HG02759 (cell line): ENCODE data around the gene SEM1.
"Not testable (repeated sequence)": the region's sequence is repeated elsewhere in the genome, so short reads cannot be mapped to it uniquely, and the experiment has no call there.

Source experiments
- ATAC-seq: cut with Tn5 transposase; IDR thresholded peaks from one replicate; pipeline ENCODE4 v1.9.1; 2021; ENCODE audit warnings: mild to moderate bottlenecking, moderate library complexity; ENCODE audit not compliant: unreplicated experiment

SEM1 gene

DNA sequence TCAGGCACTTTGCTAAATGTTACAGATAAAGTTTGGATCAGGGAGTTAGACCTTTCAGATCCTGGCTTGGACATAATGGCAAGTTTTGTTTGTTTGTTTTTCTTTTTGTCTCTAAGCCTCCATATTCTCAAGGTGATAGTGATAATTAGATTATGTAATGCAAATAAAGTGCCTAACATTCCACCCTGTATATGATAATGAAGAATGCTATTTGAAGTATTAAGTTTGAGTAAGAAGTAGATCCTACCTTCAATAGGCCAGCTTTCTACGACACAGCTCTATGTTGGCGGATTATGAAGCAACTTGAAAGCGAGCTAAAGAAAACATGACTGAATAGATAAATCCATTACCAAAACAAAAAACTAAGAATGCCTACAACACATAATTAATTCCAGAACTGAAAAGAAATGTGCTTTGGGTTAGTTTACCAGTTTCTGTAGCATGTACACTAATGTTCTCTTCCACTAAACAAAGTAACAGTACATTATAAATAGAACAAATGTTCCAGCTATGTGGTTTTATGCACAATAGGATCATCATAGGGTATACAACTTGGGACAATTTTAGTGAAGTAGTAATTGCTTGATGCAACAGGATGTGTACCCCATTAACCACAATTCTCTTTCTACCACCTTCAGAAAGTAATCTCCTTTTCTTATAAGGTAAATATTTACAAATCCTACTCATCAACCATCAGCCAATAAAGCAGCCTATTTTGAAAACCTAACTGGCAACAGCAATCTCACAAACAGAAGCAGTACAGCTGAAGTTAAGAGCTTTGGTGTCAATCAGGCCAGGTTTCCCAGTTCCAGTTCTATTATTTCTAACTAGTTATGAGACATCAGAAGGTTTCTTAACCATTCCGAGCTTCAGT, 1.5 kb downstream of the SEM1 start:
- ATAC-seq, result no peak

DNA sequence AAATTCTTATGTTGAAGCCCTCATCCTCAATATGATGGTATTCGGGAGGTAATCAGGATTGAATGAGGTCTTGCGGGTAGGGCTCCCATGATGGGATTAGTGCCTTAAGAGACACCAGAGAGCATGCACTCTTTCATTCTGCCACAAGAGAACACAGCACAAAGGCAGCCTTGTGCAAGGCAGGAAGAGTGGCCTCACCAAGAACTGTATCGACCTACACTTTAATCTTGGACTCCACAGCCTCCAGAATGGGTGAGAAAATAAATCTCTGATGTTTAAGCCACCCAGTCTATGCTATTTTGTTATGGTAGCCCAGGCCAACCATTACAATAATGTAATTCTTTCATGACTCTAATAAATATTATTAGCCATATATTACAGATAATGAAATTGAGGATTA, 8.4 kb downstream of the SEM1 start:
- ATAC-seq, result no peak

DNA sequence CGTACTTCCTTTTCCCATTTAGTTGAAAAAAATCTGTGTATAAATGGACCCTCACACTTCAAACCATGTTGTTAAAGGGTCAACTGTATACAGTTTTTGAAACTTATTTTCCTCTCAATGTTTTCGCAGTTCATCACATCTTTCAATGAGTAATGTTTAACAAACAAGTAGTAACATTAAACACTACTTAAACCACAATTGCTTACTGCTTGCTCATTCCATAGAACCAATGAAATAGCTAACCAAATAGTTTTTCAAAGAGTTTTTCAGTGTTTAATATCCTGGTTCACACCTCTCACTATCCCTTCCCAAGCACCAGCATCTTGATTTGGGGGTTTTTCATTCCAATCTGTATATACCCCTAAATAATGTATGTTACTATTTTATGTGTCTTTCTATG, 9.1 kb downstream of the SEM1 start:
- no peak for ATAC-seq

DNA sequence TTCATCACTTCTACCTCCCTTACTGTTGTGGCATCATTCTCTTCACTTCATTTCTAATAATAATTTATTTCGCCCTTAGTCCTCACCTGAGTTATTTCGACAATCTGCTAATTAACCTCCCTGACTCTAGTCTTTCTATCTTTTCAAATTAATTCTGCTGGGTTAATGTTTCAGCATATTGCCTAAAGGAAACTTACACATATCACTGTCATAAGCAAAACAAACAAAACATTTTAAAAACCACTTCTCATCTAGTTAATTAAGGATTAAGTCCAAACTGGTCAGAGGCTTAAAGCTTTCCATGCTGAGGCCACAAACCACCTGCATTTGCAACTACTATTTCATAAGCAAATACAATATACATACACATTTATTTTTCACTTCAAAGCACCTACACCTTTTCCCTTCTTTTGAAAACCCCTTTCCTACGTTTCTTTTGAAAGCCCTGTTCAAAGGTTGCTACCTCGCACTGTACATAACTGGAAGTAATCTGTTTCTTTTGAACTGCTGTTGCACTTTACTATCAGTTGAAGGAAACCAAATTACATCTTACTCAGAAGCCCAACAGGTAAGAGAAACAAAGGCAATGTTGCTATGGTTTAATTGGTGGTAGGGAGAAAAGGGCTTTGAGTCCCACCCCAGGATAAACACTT, 10.3 kb downstream of the SEM1 start:
- ATAC-seq, result no peak

DNA sequence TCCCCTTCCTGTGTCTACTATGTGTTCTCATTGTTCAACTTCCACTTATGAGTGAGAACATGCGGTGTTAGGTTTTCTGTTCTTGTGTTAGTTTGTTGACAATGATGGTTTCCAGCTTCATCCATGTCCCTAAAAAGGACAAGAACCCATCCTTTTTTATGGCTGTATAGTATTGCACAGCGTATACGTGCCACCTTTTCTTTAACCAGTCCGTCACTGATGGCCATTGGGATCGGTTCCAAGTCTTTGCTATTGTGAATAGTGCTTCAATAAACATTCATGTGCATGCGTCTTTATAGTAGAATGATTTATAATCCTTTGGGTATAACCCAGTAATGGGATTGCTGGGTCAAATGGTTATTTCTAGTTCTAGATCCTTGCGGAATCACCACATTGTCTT, 11.2 kb downstream of the SEM1 start:
- ATAC-seq, result not testable (repeated sequence)

DNA sequence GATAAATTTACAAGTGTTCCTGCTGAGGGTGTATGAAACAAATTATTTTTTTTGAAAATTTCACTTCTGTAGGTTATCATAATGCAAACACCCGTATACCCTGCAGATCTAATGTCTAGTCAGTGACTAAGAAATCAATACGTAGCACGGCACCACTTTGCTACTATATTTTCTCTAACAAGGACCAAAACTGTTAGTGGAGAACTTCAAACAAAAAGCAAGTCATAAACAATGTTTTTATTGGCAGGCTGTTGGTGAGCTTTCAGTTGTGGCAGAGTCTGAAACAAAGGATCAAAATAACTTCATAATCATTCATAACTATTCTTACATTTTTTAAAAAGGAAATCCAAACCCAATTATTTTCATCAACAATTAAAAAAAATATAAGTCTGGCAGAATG, 11.8 kb downstream of the SEM1 start:
- ATAC-seq, result no peak

DNA sequence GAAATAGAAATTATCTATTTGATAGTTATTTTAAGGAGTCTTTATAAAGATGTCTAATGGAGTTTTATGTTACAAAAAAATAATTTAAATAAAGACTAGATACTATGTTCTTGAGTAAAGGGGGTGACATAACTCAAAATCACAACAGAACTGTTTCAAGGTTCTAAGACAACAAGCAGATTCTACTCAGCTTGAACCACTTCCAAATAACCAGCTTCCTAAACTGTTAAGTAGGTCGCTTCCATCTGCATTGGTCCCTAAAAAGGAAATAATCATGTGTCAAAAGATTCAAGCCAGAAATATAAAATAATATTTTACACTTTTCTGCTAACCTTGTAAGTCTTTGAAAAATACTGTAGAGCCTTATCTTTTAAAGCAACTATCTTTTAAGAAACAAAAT, 14.1 kb downstream of the SEM1 start:
- ATAC-seq, result no peak

DNA sequence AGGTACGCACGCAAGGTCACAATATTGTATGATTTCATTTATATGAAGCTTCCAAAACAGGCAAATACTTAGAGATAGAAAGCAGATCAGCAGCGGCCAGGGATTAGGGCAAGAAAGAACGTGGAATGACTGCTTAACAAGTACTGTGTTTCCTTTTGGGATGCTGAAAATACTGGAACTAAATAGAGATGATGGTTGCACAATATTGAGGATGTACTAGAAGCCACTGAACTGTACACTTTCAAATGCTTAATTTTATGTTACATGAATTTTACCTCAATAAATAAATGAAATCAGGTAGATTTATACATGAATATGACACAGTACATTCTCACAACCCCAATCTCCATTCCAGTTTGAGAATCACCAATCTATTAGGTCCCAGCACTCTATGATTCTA, 15.6 kb downstream of the SEM1 start:
- ATAC-seq, result no peak

DNA sequence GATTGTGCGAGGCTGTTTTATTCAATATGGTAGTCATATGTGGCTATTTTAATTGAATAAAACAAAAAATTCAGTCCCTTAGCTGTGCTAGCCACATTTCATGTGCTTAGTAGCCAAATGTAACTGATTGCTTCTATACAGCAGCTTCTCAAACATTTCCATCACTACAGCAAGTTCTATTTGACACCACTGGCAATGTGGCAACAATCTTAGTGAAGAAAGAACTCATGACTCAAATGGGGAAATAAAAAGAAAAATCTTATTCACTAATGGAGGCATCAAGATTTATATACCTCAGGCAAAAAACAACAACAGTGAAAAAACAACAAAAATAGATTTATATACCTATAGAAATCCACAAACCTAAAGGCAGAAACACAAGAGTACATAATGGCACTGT, 17.9 kb downstream of the SEM1 start:
- no peak for ATAC-seq

DNA sequence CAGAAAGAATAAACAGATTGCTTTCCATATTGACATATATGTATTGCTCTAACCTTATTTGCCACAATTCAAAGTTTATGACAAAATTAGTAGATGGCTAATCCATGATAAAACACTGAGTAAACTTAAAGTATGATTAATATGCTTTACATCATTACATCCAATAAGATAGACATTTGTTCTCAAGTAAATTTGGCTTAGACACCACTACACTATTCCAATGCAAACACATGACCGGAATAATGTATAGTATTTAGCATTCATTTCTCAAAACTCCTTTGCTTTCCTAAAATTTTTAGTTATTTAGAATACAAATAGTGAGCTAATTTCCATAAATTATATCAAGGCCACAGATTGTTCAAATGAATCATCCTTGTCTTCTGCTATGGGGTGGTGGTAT, 20.2 kb downstream of the SEM1 start:
- ATAC-seq, result no peak

DNA sequence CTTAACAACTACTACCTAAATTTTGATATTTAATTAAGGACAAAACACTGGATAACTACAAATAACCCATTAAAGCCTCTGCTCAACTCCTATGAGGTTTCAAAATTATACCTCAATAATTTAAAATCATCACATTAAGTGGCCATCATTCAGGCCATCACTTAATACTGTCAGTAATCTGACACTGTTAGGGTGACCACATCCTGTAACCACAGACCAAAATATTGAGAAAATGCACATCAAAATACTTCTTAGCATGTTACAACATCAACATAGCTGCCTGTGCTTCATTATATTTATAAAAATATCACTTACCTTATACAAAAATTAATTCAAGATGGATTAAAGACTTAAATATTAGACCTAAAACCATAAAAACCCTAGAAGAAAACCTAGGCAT, 23.3 kb downstream of the SEM1 start:
- ATAC-seq, result no peak

DNA sequence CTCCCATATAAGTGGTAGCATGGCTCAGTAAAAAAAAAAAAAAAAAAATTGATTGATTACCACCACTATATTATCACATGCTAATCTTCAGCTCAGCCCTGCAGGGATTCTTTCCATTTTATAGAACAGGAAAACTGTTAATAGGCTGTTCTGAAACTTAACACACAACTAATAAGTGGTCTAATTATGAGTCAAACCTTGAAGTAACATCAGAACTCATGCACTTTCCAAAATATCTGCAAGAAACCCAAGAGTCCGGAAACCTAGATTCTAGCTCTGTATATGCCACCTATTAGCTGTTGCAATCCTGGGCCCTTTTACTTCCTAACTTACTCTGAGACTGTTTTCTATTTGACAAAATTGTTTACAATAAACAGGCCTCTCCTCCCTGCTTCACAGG, 23.9 kb downstream of the SEM1 start:
- peak; percentile 80 for ATAC-seq

DNA sequence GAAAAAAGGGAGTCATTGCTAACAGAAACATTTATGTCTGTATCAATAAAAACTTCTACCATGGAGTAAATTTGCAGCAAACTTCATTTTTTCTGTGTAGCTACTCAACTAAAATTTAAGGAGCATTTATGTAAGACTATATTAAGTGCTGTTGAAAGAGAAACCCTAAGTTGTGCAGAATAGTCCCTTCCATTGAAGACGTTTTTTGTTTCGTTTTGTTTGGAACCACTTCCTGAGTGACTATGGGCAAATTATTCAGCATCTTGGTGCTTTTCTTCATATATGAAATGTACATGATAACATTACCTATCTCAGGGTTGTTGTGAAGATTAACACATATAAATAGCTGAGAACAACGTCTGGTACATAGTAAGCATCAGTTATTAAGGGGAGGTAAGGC, 24.3 kb downstream of the SEM1 start:
- peak; percentile 73 for ATAC-seq

DNA sequence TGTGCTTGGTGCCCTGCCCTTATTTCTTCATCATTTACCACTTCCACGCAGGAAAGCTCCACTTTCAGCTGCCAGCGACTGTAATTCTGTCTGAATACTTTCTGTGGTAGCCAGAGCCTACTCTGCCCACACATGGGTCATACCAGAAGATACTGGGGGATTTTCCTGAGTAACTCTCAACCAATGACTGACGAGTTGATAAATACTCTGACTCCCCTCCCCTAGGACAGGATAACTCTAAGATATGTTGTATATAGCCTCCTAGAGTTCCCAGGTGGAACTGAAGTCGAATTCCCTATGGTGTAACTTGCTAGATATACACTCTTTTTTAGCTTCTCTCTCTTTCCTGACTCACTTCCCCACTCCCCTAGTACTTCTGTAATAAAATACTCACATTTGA, 29.8 kb downstream of the SEM1 start:
- no peak for ATAC-seq

DNA sequence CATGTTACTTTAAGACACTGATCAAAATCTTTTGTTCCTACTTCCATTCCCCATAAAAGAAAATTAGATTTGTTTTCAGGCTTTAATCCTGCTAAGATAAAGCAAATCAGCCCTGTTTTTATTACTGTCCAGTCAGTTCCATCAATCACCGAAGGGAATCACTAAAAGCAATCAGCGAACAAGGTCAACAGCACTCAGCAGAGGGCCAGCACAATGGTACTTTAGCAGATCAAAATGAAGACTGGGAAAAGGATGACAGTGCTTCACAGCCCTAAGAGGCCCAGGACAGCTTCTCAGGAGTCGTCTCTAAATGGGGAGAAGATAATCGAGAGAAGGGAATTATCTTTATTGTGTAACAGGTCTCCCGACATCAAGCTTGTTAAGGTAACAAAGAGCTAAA, 32.7 kb downstream of the SEM1 start:
- no peak for ATAC-seq

DNA sequence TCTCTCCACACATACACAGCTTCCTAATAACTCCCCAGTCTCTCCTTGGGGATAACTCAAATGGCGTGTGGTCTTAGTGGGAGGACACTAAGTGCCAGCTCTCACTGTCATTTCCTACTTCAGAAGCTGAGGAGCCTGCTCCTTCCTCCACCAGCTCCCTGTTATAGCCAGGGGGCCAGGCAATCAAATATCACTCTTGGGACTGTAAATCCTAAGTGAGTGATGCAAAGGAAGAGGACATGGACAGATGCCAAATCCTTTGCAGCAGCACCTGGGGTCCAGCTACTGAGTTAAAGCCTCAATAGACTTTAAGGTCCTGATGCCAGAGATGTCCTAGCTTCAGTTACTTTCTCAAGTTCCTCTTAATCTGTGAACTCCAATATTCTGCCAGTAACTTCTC, 34.1 kb downstream of the SEM1 start:
- ATAC-seq, result no peak

DNA sequence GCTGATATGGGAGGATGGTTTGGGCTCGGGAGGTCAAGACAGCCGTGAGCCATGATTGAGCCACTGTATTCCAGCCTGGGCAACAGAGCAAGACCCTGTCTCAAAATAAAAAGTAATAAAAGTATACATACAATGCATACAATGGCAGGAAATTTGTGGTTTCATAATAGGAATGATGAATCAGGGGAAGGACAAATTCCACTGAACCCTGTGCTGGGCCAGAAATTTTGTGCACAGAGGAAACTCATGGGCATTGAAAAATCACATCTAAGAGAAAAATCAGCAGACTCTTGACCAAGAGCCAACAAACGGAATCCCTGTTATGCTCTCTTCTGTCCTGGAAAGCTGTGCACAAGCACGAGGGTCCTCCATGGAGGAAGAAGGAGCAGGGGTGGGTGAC, 35.1 kb downstream of the SEM1 start:
- ATAC-seq, result no peak

DNA sequence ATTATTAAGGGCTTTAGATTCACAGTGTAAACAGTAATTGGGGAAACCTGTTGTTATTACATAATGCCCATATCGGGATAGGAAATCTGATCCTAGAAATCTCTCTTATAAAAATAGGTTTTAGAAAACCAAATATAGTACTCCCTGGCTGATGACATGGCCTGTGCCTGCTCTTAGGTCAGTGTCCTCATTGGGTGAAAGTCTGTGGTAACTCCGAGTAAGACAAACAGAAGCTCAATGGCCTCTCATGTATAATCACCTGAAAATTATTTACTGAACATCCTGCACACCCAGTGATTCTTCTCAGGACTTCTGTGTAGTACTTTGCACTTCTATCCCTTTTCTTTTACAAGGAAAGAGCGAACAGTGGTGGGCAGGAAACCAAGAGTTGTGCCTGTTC, 37.8 kb downstream of the SEM1 start:
- ATAC-seq, result no peak

DNA sequence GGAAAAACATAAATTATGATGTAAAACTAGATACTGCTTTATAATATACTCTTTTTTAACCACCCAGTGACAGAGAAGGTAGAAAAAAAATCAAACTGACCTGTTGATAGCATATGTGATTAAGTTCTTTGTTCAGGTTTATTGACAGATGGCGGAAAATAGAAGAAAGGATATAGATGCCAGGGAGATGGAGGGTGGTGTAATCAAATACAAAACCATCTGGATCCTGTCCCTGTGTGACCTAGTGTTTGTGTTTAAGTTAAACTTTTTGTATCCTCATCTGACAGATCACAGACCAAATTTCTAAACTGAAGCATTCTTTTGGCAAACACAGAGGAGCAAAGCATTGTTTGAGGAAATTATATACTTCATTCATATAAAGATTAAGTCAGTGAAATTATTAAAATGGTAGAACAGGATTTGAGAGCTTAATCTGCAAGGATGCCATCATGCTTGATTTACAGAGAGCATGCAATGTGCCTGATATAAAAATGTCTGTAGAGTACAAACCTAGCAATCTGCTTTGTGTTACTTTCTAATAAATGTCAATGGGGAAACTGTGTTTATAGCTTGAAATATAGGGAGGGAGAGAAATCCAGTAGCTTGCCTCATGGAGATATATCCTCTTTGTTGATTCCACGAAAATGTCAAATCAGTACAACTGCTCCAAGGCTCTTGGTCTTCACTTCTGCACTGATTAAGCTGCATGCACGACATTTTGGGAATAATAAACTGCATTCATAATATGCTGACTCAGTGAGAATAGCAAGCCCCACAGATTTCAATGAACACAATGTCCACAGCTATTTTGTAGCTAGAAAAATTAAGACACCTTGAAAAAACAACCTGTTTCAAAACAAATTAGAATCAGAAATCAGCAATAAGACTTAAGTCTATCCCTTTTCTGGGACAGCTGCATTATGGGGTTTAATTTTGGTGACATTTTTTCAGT, 39.0 kb downstream of the SEM1 start:
- no peak for ATAC-seq

DNA sequence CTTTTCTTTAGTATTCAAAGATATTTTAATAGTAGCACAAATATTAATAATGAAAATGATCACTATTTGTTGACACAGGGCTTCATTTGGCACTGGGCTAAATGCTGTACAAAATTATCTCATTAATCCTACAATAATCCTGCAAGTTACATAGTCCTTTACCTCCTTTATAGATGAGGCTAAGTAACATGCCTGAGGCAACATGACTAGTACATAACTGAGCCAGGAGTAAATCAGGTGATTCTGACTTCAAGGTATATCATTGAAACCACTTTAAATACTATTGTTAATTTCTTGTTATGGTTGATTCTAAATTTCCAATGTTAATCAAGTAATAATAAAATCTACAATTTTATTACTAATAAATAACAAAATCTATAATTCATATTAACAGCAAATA, 39.8 kb downstream of the SEM1 start:
- no peak for ATAC-seq

DNA sequence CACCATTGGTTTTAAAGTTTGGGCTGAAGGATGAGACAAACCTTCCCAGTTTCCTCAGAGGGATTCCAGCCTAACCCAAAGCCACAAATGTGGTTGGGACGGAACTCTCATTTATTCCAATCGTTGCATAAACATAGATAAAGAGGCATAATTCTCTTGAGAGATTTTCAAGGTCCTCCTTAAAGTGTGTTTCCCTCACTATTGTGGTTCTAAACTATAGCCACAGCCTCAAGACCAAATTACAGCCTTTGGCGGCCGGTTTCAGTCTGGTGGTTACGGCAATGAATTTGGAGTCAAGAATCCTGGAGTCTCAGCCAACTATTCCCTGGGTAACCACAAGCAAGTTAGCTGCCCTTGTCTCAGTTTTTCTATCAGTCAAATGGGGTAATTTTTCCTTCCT, 42.6 kb downstream of the SEM1 start:
- no peak for ATAC-seq

DNA sequence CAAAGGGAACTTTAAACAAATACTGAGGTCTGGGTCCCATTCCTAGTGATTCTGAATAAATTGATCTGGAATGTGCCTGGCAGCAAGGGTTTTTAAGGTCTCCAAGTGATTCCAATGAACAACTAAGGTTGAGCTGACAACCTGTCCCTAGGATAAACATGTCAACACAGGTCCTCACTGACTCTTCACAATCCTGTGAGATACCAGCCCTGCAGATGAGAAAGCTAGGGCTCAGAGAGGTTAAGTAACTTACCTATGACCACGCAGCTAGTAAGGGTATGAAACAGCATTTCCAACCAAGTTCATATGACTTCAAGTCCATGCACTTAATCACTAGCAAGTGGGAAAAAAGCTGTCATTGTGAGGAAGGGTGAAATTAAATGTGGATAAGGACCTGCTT, 44.0 kb downstream of the SEM1 start:
- ATAC-seq, result no peak
